GM20000 (cell line): ENCODE data around the gene CATSPERB.
"Not testable (repeated sequence)": the region's sequence is repeated elsewhere in the genome, so short reads cannot be mapped to it uniquely, and the experiment has no call there.

Source experiments
- DNase-seq: peaks from one replicate; pipeline ENCODE4 v3.0.0; 2012; ENCODE audit warnings: low spot score
- TF ChIP-seq, protein P1 (sequence below): IDR thresholded peaks from 2 replicates; pipeline ENCODE4 v1.5.1; 2012; ENCODE audit warnings: mild to moderate bottlenecking, control low read depth; ENCODE audit errors: extremely low read depth, missing control alignments

Gene CATSPERB

DNA sequence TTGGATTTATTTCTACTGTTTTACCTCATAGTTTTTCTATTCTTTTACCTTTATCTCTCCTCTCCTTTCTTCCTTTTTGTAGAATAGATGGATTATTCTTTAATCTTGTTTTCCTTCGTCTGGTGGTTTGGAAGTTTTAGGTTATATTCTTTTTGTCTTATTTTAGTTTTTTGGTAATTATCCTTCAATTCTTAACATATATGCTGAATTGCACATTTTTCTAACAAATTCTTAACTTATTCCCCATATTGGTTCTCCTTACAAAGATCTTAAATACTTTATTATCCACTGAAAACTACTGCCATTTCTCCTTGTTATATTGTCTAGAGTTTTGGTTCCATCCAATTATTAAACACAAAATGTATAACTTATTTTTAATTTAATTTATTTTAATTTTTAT lies 42.3 kb downstream of the CATSPERB start:
- DNase-seq, result no peak
- TF ChIP-seq, protein P1, sequence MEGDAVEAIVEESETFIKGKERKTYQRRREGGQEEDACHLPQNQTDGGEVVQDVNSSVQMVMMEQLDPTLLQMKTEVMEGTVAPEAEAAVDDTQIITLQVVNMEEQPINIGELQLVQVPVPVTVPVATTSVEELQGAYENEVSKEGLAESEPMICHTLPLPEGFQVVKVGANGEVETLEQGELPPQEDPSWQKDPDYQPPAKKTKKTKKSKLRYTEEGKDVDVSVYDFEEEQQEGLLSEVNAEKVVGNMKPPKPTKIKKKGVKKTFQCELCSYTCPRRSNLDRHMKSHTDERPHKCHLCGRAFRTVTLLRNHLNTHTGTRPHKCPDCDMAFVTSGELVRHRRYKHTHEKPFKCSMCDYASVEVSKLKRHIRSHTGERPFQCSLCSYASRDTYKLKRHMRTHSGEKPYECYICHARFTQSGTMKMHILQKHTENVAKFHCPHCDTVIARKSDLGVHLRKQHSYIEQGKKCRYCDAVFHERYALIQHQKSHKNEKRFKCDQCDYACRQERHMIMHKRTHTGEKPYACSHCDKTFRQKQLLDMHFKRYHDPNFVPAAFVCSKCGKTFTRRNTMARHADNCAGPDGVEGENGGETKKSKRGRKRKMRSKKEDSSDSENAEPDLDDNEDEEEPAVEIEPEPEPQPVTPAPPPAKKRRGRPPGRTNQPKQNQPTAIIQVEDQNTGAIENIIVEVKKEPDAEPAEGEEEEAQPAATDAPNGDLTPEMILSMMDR, result no peak

DNA sequence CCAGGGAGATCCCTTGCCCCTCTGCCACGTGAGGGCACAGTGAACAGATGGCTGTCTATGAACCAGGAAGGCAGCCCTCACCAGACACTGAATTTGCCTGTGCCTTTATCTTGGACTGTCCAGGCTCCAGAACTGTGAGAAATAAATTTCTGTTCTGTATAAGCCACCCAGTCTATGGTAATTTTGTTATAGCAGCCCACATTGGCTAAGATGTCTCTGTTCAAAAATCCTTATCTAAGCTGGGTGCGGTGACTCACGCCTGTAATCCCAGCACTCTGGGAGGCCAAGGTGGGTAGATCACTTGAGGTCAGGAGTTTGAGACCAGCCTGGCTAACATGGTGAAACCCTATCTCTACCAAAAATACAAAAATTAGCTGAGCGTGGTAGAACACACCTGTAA lies 44.5 kb downstream of the CATSPERB start:
- not testable (repeated sequence) for DNase-seq

DNA sequence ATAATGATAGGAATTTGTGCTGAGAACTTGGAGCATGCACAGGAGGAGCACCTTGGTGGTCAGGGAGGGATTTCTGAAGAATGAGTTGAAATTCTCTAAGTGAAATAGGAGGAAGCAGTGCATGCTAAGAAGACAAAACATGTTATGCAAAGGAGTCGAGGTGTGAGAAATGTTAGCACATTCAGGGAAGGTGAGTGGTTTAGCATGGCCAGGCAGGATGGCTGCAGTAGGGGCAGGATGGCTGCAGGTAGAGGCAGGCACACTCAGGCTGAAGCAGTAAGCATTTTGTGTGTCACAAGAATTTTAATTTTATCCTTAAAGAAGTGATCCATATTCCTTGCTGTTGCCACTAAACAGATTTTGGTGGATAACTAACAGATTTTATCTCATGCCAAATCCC lies 46.3 kb downstream of the CATSPERB start:
- TF ChIP-seq, protein P1, result no peak
- no peak for DNase-seq

DNA sequence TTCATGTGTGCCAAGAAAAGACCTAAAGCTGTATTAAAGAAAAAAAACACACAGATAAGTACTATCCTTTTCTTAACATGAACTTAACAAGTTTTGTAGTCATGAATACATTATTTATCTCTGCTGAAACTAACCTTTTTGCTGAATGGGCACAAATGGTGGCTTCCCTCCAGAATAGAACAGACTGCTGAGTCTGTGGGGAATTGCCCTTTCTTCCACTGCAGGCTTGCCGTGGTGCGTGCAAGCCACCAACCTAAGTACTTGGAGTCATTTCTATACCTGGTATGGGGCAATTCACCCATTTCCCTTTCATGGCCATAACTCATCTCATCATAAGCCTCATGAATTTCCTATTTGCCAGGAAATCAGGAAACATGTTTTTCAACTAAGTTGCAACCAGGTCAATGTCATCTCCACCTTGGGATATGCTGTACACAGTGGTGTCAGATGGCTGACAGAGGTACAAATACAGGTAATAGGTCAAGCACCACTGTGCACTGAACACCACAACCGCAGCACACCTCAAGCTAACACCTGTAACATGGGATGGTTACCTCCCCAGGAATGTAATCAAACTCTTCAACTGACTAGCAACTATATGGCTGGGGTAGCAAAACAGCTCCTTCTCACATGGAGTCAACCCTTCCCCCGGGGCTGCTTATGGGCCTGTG lies 49.9 kb downstream of the CATSPERB start:
- no peak for DNase-seq
- TF ChIP-seq, protein P1, result no peak

DNA sequence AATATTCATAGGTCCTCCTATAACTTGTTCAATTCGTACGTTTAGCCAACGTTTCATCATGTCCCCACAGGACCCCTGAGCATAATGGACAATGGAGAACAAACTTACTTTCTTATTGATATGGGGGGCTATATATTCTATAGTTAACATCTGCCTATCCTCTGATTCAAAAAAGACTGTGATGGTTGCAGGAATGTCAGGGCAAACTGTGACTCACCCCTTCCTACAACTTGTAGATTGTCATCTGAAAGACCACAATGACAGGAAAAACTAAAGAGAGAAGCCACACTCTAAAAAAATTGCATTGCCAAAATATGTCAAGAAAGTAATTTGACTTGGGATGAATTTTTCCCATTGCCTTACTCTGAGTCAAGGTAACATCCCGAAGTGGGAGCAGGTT lies 50.8 kb downstream of the CATSPERB start:
- TF ChIP-seq, protein P1, result no peak
- no peak for DNase-seq

DNA sequence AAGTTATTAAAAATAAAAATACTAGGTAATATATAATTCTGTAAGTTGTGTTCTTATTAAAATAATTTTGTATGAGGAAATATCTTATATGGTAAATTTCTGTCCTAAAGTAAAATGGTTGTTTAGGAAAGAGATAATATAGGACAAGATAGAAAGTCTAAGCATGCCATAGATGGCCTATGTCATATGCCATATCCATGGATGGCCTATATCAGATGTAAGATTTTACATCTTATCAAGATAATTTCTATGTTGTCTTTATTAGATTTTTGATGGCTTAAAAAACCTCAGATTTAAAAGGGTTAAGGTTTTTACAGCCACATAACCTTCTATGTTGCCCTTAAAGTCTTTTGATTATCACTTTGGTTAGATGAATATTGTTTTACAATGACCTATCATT lies 52.6 kb downstream of the CATSPERB start:
- no peak for DNase-seq
- TF ChIP-seq, protein P1, result no peak

DNA sequence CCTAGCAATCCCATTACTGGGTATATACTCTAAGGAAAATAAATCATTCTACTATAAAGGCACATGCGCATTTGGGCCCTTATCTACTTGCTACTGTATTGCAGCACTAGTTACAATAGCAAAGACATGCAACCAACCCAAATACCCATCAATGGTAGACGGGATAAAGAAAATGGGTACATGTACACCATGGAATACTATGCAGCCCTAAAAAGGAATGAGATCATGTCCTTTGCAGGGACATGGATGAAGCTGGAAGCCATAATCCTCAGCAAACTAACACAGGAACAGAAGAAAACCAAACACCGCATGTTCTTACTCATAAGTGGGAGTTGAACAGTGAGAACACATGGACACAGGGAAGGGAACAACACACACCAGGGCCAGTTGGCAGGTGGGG lies 54.2 kb downstream of the CATSPERB start:
- not testable (repeated sequence) for DNase-seq

DNA sequence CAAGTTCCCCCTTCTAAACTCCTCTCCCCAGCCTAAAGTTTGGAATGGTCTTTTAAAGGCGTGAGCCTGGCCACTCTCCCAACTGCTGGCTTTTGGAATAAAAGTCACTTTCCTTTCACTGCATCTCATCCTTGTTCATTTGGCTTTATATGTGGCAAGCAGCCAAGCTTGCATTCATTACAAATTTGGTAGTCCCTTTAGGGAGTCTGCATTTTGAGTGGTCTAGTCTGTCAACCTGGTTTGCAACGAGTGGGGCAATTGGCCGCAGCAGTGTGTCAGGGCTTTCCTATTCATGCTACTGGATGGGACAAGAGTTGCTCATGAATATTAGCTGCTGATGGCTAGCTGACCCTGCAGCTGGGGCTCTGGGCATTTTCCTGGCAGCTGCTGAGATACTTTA lies 57.0 kb downstream of the CATSPERB start:
- no peak for DNase-seq
- TF ChIP-seq, protein P1, result no peak
